Measurements from ENCODE around the gene SLC25A22.

DNA sequence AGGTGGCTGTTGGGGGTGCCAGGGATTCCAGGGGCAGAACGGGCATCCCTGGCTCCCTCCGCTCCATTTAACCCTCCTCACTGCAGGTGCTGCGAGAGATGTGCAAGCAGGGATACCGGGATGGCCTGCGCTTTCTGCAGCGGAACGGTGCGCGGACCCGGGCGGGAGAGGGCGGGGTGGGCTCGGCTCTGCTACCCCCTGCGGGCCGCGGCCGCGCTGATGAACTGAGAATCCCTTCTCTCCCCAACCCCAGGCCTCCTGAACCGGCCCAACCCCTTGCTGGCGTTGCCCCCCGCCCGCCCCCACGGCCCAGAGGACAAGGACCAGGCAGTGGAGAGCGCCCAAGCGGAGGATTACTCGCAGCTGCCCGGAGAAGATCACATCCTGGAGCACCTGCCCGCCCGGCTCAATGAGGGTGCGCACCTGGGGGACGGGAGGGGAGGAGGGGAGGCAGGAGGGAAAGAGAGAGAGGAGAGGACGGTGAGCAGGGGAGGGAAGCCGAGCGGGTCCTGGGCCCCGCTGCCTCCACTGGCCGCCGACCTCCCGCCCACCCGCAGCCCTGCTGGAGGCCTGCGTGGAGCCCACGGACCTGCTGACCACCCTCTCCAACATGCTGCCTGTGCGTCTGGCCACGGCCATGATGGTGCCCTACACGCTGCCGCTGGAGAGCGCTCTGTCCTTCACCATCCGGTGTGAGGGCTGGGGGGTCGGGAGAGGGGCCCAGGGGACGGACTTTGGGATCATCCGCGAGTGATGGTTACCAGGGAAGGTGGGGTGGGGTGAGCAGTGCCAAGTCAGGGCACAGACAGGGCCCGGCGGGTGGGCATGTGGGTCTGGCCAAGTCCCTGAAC is 25.6 kb upstream of the SLC25A22 start:
- TF ChIP-seq CBFB (IDR thresholded peaks at IDR 0.05; ENCODE audit: low read depth) (no peak), CHD2 (IDR thresholded peaks at IDR 0.05; ENCODE audit: borderline replicate concordance, low read depth, low read length) (no peak), SIN3A (IDR thresholded peaks at IDR 0.05; ENCODE audit: low read depth, low read length) (no peak), CHD1 (IDR thresholded peaks at IDR 0.05; ENCODE audit: low read depth, low read length) (no peak), POLR2A (IDR thresholded peaks at IDR 0.05; ENCODE audit: low read depth, low read length) (no peak), EZH2 (IDR thresholded peaks at IDR 0.05; ENCODE audit: borderline replicate concordance, control insufficient read depth, low read depth, low read length) (no peak), SP1 (IDR thresholded peaks at IDR 0.05; ENCODE audit: low read depth, low read length) (no peak), EP300 (IDR thresholded peaks at IDR 0.05; ENCODE audit: borderline replicate concordance in 1 of 2, control insufficient read depth in 1 of 2, low read depth in 2 of 2, low read length in 2 of 2) (no peak)
- TF ChIP-seq, protein P1, sequence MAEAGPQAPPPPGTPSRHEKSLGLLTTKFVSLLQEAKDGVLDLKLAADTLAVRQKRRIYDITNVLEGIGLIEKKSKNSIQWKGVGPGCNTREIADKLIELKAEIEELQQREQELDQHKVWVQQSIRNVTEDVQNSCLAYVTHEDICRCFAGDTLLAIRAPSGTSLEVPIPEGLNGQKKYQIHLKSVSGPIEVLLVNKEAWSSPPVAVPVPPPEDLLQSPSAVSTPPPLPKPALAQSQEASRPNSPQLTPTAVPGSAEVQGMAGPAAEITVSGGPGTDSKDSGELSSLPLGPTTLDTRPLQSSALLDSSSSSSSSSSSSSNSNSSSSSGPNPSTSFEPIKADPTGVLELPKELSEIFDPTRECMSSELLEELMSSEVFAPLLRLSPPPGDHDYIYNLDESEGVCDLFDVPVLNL (IDR thresholded peaks at IDR 0.05; ENCODE audit: low read depth, low read length) = no peak
- TF ChIP-seq, protein P2, sequence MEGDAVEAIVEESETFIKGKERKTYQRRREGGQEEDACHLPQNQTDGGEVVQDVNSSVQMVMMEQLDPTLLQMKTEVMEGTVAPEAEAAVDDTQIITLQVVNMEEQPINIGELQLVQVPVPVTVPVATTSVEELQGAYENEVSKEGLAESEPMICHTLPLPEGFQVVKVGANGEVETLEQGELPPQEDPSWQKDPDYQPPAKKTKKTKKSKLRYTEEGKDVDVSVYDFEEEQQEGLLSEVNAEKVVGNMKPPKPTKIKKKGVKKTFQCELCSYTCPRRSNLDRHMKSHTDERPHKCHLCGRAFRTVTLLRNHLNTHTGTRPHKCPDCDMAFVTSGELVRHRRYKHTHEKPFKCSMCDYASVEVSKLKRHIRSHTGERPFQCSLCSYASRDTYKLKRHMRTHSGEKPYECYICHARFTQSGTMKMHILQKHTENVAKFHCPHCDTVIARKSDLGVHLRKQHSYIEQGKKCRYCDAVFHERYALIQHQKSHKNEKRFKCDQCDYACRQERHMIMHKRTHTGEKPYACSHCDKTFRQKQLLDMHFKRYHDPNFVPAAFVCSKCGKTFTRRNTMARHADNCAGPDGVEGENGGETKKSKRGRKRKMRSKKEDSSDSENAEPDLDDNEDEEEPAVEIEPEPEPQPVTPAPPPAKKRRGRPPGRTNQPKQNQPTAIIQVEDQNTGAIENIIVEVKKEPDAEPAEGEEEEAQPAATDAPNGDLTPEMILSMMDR (IDR thresholded peaks at IDR 0.05 in 2 of 3, conservative IDR thresholded peaks at IDR 0.05 in 1 of 3; ENCODE audit: control insufficient read depth in 2 of 3, extremely low read depth in 1 of 3, insufficient read depth in 1 of 3, low read depth in 3 of 3, low read length in 3 of 3) = no peak
- TF ChIP-seq, protein P3, sequence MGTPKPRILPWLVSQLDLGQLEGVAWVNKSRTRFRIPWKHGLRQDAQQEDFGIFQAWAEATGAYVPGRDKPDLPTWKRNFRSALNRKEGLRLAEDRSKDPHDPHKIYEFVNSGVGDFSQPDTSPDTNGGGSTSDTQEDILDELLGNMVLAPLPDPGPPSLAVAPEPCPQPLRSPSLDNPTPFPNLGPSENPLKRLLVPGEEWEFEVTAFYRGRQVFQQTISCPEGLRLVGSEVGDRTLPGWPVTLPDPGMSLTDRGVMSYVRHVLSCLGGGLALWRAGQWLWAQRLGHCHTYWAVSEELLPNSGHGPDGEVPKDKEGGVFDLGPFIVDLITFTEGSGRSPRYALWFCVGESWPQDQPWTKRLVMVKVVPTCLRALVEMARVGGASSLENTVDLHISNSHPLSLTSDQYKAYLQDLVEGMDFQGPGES (IDR thresholded peaks at IDR 0.05) = no peak
- TF ChIP-seq, protein P4, sequence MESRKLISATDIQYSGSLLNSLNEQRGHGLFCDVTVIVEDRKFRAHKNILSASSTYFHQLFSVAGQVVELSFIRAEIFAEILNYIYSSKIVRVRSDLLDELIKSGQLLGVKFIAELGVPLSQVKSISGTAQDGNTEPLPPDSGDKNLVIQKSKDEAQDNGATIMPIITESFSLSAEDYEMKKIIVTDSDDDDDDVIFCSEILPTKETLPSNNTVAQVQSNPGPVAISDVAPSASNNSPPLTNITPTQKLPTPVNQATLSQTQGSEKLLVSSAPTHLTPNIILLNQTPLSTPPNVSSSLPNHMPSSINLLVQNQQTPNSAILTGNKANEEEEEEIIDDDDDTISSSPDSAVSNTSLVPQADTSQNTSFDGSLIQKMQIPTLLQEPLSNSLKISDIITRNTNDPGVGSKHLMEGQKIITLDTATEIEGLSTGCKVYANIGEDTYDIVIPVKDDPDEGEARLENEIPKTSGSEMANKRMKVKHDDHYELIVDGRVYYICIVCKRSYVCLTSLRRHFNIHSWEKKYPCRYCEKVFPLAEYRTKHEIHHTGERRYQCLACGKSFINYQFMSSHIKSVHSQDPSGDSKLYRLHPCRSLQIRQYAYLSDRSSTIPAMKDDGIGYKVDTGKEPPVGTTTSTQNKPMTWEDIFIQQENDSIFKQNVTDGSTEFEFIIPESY (IDR thresholded peaks at IDR 0.05) = no peak
